CD4-positive, alpha-beta T cell treated with Interleukin-10 for 1 hour (primary cell): ENCODE results near the gene TMEM63A.
A peak's percentile ranks its signal among the peaks of the same experiment; 100 is the strongest.
"Not testable (repeated sequence)": the region's sequence is repeated elsewhere in the genome, so short reads cannot be mapped to it uniquely, and the experiment has no call there.

Source experiments
- DNase-seq: peaks from one replicate; pipeline ENCODE4 v3.0.0-alpha.2; 2020

The TMEM63A gene

DNA sequence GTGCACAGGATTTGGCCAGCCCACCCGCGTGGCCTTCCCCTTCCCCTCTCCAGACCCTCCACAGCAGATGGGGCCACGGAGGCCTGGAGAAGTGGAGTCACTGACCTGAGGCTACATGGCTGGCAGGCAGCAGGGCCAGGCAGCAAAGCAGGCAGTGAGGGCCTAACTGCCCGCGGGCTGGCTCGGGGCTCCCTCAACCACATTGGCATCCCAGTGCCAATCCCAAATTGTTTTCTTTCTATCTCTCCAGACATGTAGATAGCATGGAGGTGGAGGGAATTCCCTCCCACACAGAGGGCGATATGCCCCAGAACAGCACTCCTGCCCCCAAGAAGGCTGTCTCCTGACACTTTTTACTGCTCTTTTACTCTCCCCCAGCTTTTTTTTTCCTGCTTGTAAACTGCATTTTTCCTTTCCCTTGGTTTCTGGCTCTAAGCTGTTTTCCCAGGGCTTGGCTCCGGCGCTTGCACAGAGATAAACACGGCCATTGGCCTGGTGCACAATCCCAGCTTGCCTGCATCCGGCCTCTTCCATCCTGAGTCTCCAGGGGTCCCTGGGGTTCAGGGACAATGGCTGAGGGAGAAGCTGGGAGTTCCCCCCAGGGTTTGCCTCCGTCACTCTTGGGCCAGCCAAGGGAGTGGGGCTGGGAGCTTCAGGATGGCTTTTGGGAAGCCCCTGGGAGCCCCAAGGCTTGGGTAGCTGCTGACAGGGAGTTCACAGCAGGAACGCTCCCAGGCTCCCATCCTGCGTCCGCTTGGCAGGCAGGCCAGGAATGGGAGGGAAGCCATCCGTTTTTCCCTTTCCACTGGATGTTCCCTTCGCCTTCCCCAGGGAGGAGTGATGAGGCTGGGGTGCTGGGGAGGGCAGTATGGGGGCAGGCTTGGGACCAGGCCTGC lies 65.3 kb downstream of the TMEM63A start:
- no peak for DNase-seq

DNA sequence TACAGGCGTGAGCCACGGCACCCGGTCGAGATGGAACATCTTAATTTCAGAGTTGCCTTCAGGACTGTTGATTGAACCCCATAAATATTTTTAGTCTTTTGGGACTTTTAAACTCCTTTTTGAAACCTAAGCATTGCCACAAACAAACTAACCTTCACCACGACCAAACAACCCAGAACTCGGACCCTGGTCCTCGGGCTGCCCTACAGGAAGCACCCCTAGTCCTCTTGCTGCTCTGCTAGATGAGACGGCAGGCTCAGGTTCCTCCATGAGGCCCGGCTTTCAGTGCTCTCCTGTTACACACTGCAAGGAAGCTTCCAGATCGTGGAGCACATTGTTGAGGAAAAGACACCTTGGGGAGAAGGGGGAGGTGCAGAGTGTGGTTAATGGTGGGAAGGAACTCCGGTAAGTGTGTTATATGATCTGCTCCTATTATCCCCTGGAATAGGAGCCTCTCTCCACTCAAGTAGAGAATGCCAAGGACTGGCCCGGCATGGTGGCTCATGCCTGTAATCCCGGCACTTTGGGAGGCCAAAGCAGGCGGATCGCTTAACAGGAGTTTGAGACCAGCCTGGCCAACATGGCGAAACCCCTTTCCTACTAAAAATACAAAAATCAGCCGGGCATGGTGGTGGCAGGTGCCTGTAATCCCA lies 66.5 kb downstream of the TMEM63A start:
- no peak for DNase-seq

DNA sequence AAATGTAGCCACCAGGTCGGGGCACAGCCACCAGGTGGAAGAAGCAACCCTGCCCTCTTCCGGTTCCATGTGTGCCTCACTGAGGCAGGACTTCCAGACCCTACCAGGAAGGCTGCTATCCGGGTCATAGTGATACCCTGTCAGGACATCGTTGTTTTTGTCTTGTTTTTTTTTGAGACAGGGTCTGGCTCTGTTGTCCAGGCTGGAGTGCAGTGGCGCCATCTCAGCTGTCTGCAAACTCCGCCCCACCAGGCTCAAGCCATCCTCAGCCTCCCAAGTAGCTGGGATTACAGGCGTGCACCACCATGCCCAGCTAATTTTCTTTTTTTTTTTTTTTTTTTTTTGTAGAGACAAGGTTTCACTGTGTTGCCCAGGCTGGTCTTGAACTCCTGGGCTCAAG lies 67.1 kb downstream of the TMEM63A start:
- not testable (repeated sequence) for DNase-seq

DNA sequence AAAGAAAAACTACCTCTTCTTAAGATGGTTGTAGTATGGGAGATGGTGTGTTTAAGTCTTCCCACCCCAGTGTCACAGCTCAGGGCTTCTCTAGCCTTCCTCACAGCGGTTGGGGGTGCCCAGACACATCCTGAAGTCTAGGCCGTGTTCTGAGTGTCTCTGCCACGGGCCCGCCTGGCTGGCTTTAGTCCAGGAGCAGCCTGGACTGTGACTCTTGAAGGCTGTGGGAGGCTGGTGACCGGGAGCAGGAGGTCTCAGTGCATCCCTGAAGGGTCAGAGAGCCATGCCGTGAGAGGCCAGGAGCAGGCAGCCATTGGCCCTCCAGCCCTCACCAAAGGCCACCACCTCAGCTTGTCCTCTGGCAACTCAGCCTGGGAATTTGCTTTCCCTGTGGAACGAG lies 67.8 kb downstream of the TMEM63A start:
- DNase-seq = no peak

DNA sequence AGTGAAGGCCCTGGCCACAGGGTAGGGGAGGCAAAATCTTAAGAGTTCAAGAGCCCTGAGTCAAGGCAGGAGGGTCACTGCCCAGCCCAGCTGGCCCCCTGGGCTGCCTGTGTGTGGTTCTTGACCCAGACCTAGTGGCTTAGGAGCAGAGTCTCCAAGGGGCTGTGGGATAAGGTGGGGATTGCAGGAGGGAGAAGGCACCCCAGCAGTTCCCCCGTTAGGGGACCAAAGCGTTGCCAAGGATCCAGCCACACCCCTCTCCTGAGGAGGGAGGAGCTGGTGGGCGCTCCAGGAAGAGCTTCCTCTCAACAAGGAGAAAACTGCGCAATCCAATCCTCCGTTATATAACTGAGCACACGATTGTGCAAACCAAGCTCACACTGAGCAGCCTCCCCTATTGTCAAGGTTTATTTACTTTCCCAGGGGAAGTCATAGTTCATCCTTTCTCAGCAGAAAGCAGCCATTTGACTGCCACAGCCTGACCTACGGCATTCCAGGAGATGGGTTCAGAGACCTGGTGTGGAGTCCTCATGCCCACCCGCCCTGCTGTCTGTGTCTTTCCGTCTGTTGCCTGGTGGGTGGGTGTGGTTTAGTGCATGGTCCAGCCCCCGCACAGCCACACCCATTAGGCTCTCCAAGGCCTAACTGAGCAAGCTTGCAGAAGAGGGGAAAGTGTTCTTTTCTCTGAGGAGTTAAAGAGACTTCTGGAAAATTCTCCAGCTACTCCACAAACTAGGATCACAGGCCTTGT lies 68.8 kb downstream of the TMEM63A start:
- DNase-seq = no peak

DNA sequence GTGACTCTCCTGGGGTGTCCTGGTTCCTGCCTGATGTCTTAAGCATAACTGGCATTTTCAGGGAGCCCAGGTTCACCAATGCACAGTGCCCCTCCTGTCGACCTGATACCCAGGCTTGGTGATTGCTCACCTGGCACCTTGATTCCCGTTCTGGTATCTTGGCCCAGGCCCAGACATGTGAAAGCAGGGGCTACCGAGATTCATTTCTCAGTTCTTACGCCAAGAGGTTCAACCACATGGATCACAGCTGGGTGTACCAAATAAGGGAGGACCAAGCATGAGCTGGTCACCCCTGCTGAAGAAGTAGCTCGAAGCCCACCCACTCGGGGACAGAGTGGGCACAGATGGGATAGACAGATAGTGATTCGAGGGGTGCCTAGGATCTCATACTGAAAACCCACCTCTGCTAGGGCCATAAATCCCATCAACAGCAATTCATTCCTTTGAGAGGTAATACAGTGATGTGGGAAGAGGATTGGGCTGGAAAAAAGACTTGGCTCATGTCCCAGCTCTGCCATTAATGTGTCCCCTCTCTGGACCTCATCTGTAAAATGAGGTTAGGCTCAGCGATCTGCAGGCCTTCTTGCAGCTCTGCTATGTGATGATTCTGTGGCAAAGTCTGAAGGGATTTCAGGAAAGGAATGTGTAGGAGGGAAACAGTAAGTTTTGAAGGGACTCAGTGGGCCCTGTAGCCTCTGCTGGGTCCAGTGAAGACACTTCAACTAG lies 69.5 kb downstream of the TMEM63A start:
- DNase-seq = no peak

DNA sequence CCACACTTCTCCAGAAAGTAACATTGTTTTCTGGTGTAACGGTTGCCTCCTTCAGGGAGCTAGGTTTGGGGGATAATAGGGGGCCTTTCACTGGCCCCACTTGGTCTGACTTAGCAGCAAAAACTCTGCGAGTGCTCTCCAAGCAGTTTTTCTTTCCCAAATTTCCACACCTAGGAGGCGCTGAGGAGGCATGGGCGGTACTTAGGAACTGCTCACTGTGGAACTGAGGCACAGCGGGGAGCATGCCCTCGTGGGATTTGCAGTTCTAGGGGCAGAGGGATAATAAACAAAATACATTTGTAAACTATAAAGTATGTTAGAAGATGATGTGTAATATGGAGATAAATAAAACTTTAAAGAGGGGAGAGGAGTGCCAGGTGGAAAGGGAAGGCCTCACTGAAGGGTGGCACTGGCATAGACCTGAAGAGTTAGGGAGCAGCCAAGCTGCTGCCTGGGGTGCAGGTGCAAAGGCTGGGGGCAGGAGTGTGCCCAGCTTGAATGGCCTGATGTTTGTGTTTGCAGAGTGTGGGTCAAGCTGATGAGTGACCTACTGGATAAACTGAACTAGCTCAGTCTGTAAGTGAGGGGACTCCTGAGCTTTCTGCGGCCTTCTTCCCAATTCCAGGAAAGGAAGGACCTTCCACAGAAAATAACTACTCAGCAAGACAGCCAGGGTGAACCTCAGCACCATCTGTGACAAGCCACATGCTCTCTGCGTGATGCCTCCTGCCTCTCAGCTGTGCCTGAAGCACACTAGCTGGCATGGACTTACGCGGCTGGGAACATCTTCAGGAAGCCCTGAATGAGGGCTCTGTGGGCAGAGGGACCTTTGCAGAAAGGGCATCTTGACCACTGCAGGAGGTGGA lies 70.3 kb downstream of the TMEM63A start:
- DNase-seq = no peak

DNA sequence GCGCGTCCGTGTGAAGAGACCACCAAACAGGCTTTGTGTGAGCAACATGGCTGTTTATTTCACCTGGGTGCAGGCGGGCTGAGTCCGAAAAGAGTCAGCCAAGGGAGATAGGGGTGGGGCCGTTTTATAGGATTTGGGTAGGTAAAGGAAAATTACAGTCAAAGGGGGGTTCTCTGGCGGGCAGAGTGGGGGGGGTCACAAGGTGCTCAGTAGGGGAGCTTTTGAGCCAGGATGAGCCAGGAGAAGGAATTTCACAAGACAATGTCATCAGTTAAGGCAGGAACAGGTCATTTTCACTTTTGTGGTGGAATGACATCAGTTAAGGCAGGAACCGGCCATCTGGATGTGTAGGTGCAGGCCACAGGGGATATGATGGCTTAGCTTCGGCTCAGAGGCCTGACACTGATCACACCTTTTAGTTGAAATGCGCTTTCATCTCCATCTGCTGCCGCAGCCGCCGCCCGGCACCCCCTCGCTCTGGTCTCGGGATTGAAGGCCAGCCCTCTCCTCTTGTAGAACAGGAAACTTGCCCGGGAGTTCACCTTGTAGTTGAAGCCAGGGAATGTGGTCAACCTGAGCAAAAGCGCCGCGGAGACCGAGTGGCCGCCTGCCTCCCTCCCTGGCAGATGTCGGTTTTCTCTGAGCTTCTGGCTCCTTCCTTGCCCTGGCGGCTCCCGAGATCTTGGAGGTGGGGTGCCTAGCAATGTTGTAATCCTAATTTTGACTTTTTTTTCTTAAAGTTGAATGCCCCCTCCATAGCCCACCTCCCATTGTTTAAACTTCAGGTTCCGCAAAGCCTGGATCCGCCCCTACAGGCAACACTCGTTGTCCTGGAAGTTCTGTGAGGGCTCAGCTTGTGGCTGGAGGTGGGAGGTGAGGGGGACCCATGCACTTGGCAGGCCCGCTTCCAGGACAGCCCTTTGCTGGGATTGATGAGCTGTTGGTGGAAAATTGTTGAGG lies 71.3 kb downstream of the TMEM63A start:
- not testable (repeated sequence) for DNase-seq

DNA sequence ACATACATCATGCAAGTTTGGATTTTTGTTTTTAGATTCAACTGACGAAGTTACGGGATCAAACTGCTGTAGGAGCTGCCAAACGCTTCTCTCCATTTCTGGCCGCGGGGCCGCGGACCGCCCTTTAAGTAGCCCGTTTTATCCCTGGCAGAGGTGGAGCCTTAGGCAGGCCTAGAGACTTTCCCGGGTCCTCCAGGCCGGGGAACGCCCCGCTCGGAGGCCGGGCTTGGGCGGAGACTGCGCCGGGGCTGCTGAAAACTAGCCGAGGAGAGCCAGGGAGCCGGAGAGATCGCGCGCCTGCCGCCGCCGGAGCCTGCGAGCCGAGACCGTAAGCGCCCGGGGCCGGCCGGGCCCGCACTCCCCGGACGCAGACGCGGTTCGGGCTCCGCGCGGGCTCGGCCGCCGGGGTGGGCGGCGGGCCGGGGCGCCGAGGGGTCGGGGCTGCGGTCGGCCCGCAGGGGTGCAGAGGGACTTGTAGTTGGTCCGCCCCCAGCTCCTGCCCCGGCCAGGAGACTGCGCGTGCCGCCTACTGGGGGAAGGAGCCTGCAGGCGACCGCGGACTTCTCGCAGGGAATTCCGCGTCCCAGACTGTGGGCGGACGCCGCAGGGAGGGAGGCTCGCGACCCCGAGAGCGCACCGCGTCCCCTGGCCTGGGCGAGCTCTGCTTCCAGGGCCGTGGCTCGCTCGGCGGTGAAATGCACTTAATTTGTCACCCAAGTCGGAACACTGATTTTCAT lies 72.2 kb downstream of the TMEM63A start, which contains the start of gene EPHX1:
TSS of gene EPHX1 (plus strand) at position 283 of the 737 bp plus-strand sequence. CDS start 18,606 bp downstream, outside the sequence.
- peak; percentile 60 for DNase-seq

DNA sequence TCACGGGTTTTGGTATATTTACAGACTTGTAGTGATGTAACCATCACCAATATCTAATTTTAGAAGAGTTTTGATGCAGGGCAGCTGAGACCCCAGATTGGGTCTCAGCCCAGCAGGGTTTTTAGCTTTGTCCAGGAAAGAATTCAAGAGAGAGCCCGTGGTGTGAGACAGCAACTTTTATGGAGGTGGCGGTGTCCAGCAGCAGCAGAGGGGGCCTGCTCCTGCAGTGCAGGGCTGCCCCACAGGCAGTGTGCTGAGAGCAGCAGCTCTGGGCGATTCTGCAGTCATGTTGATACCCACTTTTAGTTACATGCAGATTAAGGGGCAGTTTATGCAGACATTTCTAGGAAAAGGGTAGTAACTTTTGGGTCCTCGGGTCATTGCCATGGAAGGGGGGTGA lies 74.0 kb downstream of the TMEM63A start:
- DNase-seq = no peak

DNA sequence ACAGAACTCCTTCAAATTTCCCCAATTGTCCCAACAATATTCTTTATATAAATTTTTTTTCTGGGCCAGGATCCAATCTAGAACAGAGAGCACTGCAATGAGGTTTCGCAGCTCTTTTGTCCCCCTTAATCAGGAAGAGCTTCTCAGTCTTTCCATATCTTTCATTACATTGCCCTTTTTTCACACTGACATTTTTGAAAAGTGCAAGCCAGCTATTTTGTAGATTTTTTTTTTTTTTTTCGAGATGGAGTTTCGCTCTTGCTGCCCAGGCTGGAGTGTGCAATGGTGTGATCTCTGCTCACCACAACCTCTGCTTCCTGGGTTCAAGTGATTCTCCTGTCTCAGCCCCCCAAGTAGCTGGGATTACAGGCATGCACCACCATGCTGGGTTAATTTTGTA lies 75.4 kb downstream of the TMEM63A start:
- DNase-seq = not testable (repeated sequence)

DNA sequence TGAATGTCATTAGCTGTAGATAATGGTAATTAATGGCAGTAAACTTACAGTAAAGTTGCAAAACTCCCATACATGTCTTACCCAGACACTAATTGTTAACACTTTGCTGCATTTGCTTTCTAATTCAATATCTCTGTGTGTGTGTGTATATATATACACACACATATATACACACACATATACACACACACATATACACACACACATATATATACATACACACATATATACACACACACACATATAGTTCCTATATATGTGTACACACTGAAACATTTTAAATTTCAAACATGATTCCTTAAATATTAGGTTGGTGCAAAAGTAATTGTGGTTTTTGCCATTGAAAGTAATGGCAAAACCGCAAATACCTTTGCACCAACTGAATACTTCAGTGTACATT lies 75.9 kb downstream of the TMEM63A start:
- DNase-seq = no peak

DNA sequence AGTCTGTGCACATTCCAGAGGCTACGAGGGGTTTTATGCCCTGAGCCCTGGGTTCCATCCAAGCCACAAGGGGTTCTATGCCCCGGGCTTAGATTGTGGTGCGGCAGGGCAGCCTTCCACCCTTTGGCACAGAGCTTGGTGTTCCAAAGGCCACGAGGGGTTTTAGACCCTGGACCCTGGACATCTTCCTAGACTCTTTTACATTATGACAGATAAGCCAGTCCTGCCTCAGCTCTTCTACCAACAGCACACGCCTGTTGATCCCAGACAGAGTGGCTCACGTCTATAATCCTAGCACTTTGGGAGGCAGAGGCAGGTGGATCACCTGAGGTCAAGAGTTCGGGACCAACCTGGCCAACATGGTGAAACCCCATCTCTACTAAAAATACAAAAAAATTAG lies 81.0 kb downstream of the TMEM63A start:
- DNase-seq = not testable (repeated sequence)

DNA sequence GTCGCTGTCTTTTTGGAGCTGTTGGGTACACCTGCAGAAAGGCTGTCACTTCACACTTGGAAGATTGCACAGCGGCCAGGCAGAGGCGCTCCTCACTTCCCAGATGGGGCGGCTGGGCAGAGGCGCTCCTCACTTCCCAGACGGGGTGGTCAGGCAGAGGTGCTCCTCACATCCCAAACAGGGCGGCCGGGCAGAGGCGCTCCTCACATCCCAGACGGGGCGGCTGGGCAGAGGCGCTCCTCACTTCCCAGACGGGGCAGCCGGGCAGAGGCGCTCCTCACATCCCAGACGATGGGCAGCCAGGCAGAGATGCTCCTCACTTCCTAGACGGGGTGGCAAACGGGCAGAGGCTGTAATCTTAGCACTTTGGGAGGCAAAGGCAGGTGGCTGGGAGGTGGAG lies 86.1 kb downstream of the TMEM63A start:
- not testable (repeated sequence) for DNase-seq
